Testis (tissue), 3 donors: ENCODE measurements around the gene GATAD2B. TPM values are rescaled to one million over a fixed set of nuclear protein-coding genes. Genes with fewer than 3 reads are reported as not detected.

Source experiments
- DNase-seq: peaks from one replicate; pipeline ENCODE4 v3.0.0-alpha.2; 2019
- H3K27ac ChIP-seq, 2 donors: fragments of 200-600 bp; sonication (generic); one replicate each; pipeline ENCODE4 v1.5.1; 2019
- H3K27me3 ChIP-seq: fragments of 200-600 bp; sonication (generic); one replicate; pipeline ENCODE4 v1.5.1; 2019
- H3K36me3 ChIP-seq: fragments of 200-600 bp; sonication (generic); one replicate; pipeline ENCODE4 v1.5.1; 2017; ENCODE audit warnings: low read depth; ENCODE audit errors: missing control alignments
- H3K4me1 ChIP-seq: fragments of 200-600 bp; sonication (generic); one replicate; pipeline ENCODE4 v1.5.1; 2019
- H3K4me3 ChIP-seq, 2 donors: fragments of 200-600 bp; sonication (generic); one replicate each; pipeline ENCODE4 v1.5.1; 2017 to 2019
- H3K9me3 ChIP-seq: fragments of 200-600 bp; sonication (generic); one replicate; pipeline ENCODE4 v1.5.1; 2017
- POLR2A ChIP-seq: fragments of 450-650 bp; IDR thresholded peaks from one replicate; pipeline ENCODE4 v1.6.1; 2017; ENCODE audit warnings: antibody characterized with exemption, mild to moderate bottlenecking, moderate library complexity
- WGBS, 2 donors: methylation state at CpG; one replicate each; pipeline ENCODE4 v1.1.5; 2018; 5-methylcytosine and 5-hydroxymethylcytosine counted together
- intact Hi-C: fragments of 100-400 bp; cut with DNase I; formaldehyde crosslinking; loops from one replicate; pipeline ENCODE4 v1.15.1; 2023; ENCODE audit warnings: low total_unique reads
- polyA plus RNA-seq: library from polyadenylated mRNA; stranded (reverse); fragments of 350-450 nt; fragmentation: Illumina TruSeq; extraction: RNeasy Lipid Tissue Mini Kit (QIAGEN cat#74804); gene quantifications from one replicate; pipeline ENCODE4 v1.2.3, GENCODE V29; 2014; ENCODE audit warnings: low read depth, low replicate concordance; ENCODE audit not compliant: insufficient read depth
- total RNA-seq, 2 donors: library from RNA; depleted of rRNA; stranded (reverse); fragments of >200 nt; gene quantifications; one replicate each; pipeline ENCODE4 v1.2.3, GENCODE V29; 2016
- TF ChIP-seq, protein P1 (sequence below), 3 experiments: fragments of 450-650 bp in 2 of 3; fragments of 200-600 bp in 1 of 3; sonication (generic) in 1 of 3; IDR thresholded peaks; one replicate each; pipeline ENCODE4 v1.5.1; 2016 to 2019; ENCODE audit warnings: antibody characterized with exemption in 3 of 3, mild to moderate bottlenecking in 2 of 3, moderate library complexity in 1 of 3

The GATAD2B gene
- total and polyA plus RNA-seq, 3 donors from 2014 or later, result 26.5 to 37.4 (median 32.1) TPM

DNA sequence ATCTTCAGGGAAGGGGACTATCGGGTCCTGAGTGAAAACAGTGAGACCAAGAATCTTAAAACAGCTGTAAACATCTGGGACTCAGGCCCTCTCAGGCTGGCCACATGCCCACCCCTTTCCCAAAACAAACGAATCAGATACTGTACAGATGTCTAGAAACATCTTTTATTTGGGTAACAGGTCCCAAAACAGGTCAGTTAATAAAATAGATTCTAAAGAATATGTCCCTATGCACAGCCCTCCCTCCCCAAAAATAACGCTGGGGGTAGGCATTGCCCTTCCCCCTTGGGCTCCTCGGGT is 36.1 kb upstream of the GATAD2B start:
- H3K4me3 ChIP-seq, result peak overlapping the region; percentile 94 to 99
- intact Hi-C loops, result no loop called here
- no peaks in the 10 kb centered on the region for H3K36me3 ChIP-seq
- H3K9me3 ChIP-seq, result no peaks in the 10 kb centered on the region
- peak overlapping the region; percentile 76 to 96 for H3K27ac ChIP-seq
- TF ChIP-seq, protein P1, sequence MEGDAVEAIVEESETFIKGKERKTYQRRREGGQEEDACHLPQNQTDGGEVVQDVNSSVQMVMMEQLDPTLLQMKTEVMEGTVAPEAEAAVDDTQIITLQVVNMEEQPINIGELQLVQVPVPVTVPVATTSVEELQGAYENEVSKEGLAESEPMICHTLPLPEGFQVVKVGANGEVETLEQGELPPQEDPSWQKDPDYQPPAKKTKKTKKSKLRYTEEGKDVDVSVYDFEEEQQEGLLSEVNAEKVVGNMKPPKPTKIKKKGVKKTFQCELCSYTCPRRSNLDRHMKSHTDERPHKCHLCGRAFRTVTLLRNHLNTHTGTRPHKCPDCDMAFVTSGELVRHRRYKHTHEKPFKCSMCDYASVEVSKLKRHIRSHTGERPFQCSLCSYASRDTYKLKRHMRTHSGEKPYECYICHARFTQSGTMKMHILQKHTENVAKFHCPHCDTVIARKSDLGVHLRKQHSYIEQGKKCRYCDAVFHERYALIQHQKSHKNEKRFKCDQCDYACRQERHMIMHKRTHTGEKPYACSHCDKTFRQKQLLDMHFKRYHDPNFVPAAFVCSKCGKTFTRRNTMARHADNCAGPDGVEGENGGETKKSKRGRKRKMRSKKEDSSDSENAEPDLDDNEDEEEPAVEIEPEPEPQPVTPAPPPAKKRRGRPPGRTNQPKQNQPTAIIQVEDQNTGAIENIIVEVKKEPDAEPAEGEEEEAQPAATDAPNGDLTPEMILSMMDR (IDR thresholded peaks at IDR 0.05), result no peak
- no peak for TF ChIP-seq POLR2A
- H3K4me1 ChIP-seq, result peaks cover 44% of the 10 kb centered on the region
- 4 to 8% methylated on average over 4 of the region's 4 CpGs for WGBS, 2 donors
- no peaks in the 10 kb centered on the region for H3K27me3 ChIP-seq
- peak; percentile 33 for DNase-seq

DNA sequence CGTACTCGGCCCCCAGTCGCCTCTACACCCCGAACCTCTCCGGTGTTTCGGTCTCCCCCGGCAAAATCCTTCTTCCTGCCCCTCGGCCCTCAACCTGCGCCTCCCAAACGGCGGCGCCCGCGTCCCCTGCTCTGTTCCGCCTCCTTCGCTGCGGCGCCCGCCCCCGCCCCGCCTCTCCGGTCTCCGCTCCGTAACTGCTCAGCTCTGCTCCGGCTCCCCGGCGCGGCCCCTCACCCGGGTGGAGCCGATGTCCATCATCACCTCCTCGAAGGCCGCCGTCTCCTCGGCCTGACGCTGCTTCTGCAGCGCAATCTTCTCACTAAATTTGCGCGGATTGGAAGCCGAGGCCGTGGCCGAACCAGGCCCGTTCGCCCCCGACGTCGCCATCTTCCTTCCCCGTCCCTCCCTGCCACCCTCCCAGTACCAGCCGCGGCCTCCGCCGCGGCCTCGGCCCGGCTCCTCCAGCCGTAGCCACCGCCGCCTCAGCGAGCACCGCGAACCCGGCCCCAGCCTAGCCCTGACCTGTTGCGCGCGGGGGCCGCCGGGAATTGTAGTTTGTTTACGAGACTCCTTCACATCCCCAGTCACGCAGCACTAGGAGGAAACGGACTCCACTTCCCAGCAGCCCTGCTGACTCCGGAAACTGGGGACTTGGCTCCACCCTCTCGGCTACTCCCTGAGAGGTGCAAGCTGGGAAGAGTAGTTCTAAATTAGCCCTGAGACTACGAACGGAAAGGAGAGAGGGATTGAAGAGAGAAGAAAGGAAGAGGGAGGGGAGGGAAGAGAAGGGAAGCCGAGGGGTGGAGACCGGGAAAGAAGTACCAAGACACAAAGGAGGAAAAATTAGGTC is 35.6 kb upstream of the GATAD2B start, which contains the start of gene CRTC2:
Gene CRTC2 (minus strand): TSS at position 502 of the 850 bp plus-strand sequence. CDS start 115 bp downstream, at position 387.
- TF ChIP-seq, protein P1 (IDR thresholded peaks at IDR 0.05), result no peak
- TF ChIP-seq POLR2A, result no peak
- peak; percentile 100 for DNase-seq
- no peaks in the 10 kb centered on the region for H3K27me3 ChIP-seq
- no peaks in the 10 kb centered on the region for H3K9me3 ChIP-seq
- peak within 1 kb of the TSS; percentile 94 to 96 for H3K27ac ChIP-seq
- intact Hi-C loops, result no loop called here
- H3K36me3 ChIP-seq, result no peaks in the 10 kb centered on the region
- whole genome bisulfite sequencing, 2 donors, result 0 to 1% methylated on average over 42 to 72 of the region's 75 CpGs
- peak within 1 kb of the TSS; percentile 94 to 99 for H3K4me3 ChIP-seq
- H3K4me1 ChIP-seq, result peaks cover 44% of the 10 kb centered on the region

DNA sequence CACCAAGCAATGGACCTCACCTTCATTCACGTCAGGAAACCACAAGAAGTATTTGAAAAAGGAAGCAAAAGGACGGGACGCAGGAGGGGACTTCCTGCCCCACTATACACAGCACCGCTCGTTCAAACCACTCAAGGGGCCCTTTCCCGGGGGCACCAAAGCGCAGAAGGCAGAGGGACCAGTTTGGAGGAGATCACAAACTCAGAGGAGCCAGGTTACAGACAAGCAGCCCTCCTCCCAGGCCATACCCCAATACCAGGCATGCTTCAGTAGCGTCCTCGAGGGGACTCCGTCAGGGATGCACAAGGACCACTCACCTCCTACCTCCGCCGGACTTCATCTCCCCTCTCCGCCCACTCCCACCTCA is 35.0 kb upstream of the GATAD2B start:
- Histone ChIP-seq H3K36me3 (no peaks in the 10 kb centered on the region), H3K27ac (peak overlapping the region; percentile 94 to 96), H3K9me3 (no peaks in the 10 kb centered on the region), H3K4me3 (peak overlapping the region; percentile 94 to 99), H3K27me3 (no peaks in the 10 kb centered on the region), H3K4me1 (peaks cover 41% of the 10 kb centered on the region)
- intact Hi-C loops, result no loop called here
- 0 to 2% methylated on average over 11 to 13 of the region's 13 CpGs for WGBS, 2 donors
- DNase-seq, result peak; percentile 28
- TF ChIP-seq POLR2A, result no peak
- TF ChIP-seq, protein P1 (IDR thresholded peaks at IDR 0.05), result no peak

DNA sequence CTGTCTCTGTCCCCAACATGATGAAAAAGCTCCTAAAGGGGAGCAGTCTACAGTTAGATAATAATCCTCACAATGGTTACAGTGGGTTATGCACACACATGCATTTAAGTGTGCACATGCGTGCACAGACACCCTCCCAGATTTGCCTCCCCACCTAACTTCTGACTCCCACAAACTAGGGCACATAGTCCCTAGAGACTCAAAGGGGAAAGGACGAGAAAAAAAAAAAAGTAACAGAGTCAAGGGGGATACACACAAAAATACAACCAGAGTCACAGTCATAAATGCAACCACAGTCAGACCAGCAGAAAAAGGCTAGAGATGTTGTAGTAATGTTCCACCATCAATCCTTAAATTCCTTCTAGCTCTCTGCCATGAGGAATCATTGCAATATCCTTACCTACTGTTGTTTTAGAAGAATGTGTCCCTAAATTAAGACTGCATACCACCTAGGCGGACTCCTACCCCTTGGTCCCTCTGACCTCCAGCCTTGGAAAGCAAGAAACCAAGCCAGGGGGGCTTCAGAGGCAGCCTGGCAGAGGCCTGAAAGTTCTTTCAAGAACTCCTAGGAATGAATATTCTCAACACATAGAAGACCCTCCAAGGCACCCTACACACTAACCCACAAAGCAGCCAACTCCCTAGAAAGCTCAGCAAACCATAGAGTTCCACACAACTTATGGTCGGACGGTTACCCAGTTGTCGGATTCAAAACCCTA is 34.4 kb upstream of the GATAD2B start:
- intact Hi-C loops, result no loop called here
- TF ChIP-seq, protein P1 (IDR thresholded peaks at IDR 0.05), result no peak
- no peak for TF ChIP-seq POLR2A
- H3K27ac ChIP-seq, result peak overlapping the region; percentile 94 to 96
- peak overlapping the region; percentile 94 to 99 for H3K4me3 ChIP-seq
- no peaks in the 10 kb centered on the region for H3K27me3 ChIP-seq
- no peak for DNase-seq
- H3K4me1 ChIP-seq, result peaks cover 36% of the 10 kb centered on the region
- no peaks in the 10 kb centered on the region for H3K9me3 ChIP-seq
- 20 to 26% methylated on average over 6 of the region's 6 CpGs for WGBS, 2 donors
- H3K36me3 ChIP-seq, result no peaks in the 10 kb centered on the region
